Muscle of leg (tissue), 9 donors: ENCODE measurements around the gene UBE2Z. TPM values are rescaled to one million over a fixed set of nuclear protein-coding genes. Genes with fewer than 3 reads are reported as not detected.

Experiments
- polyA plus RNA-seq, 8 donors: library from polyadenylated mRNA; unstranded; fragments of 120-200 nt; gene quantifications; one replicate each; pipeline versions ENCODE4 v1.2.1 to v1.2.3, GENCODE V29; 2013; ENCODE audit warnings: inconsistent platforms in 1 of 8, low replicate concordance in 1 of 8; ENCODE audit not compliant: insufficient read length in 8 of 8, insufficient read depth in 1 of 8
- total RNA-seq: library from RNA; stranded (reverse); fragments of 120-200 nt; gene quantifications from one replicate; pipeline ENCODE4 v1.2.4, GENCODE V29; 2013

The UBE2Z gene
- total and polyA plus RNA-seq, 9 donors: 39.3 to 70.7 (median 56.9) TPM

Other genes starting within 250 kb of the UBE2Z start
- gene PRAC1, start 185.9 kb upstream of the UBE2Z start, total RNA-seq: not detected
- gene PRAC1, start 185.9 kb upstream of the UBE2Z start, polyA plus RNA-seq: not detected
- gene PRAC2, start 185.2 kb upstream of the UBE2Z start, total RNA-seq: not detected
- gene PRAC2, start 185.2 kb upstream of the UBE2Z start, polyA plus RNA-seq: not detected
- gene HOXB13, start 179.7 kb upstream of the UBE2Z start, total RNA-seq: under 0.01 TPM
- gene HOXB13, start 179.7 kb upstream of the UBE2Z start, polyA plus RNA-seq: under 1 TPM in 1 of 8 donors, not detected in 7; 0.06 TPM
- not detected for gene TTLL6, start 91.2 kb upstream of the UBE2Z start, total RNA-seq
- gene TTLL6, start 91.2 kb upstream of the UBE2Z start, polyA plus RNA-seq: under 1 TPM in 2 of 8 donors, not detected in 6; 0.25 to 0.62 TPM
- gene CALCOCO2, start 77.4 kb upstream of the UBE2Z start, total RNA-seq: 22.4 TPM
- 10 to 100 TPM; 40.8 to 49.1 (median 44.9) TPM for gene CALCOCO2, start 77.4 kb upstream of the UBE2Z start, polyA plus RNA-seq
- gene ATP5MC1, start 15.6 kb upstream of the UBE2Z start, total RNA-seq: 78.6 TPM
- gene ATP5MC1, start 15.6 kb upstream of the UBE2Z start, polyA plus RNA-seq: 100 to 1,000 TPM; 127 to 154 (median 138) TPM
- 56.0 TPM for gene SNF8, start 36.4 kb downstream of the UBE2Z start, total RNA-seq
- gene SNF8, start 36.4 kb downstream of the UBE2Z start, polyA plus RNA-seq: 10 to 100 TPM; 70.1 to 83.3 (median 75.3) TPM
- gene GIP, start 60.2 kb downstream of the UBE2Z start, total RNA-seq: not detected
- 1 to 10 TPM in 1 of 8 donors, under 1 TPM in 1, not detected in 6; 0.63 to 4.2 TPM for gene GIP, start 60.2 kb downstream of the UBE2Z start, polyA plus RNA-seq
- gene IGF2BP1, start 89.0 kb downstream of the UBE2Z start, total RNA-seq: 9.4 TPM
- gene IGF2BP1, start 89.0 kb downstream of the UBE2Z start, polyA plus RNA-seq: 10 to 100 TPM in 7 of 8 donors, 1 to 10 TPM in 1; 9.9 to 21.6 (median 17.0) TPM
- gene B4GALNT2, start 224.4 kb downstream of the UBE2Z start, total RNA-seq: under 0.01 TPM
- gene B4GALNT2, start 224.4 kb downstream of the UBE2Z start, polyA plus RNA-seq: under 1 TPM; 0.06 to 0.21 (median 0.12) TPM